ENCODE data around the gene MIPOL1.

Gene MIPOL1

DNA sequence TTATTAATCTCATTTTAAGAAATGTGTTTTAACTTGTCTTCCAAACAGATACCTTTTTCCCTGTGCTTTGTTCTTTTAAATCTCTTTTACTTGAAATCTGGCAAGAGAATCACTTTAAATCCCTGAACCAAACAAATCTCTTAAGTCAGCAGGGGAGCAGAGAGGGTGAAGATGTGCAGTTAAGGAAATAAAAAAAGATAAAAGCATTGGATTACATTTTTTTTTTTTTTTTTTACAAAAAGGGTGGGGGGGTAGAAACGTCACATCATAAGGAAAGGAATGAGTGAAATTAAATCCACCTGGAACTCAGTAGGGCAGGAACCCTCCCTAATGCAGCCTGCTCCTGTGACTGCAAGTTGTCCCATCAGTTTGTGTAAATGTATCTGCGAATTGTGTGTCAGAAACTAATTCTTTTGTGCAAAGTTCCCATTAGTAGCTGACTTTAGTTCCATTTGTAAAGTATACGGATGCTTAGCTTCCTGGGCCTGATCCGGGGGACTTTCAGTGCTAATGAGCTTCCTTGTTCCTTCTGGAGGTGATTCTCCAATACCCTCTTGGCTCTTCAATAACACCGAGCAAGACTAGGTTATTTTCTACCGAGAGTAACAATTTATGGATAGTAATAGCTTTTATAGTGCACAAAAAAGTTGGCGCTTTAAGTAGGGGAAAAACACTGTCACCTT, 399.2 kb downstream of the MIPOL1 start:
- Histone ChIP-seq H3K27me3 (ENCODE audit: low read length) (no peaks in the 10 kb centered on the region), H4K20me1 (ENCODE audit: low read depth, low read length) (no peaks in the 10 kb centered on the region), H3K79me2 (ENCODE audit: insufficient read depth, low read length) (no peaks in the 10 kb centered on the region), H3K9me2 (replicated peaks; ENCODE audit: insufficient read depth, low read length) (no peaks in the 10 kb centered on the region), H3K9ac (ENCODE audit: low read length) (no peak overlapping the region), H3K9me3 (ENCODE audit: insufficient read depth, low read length) (no peaks in the 10 kb centered on the region), H3F3A (ENCODE audit: insufficient read depth) (no peaks in the 10 kb centered on the region), H3K27ac (ENCODE audit: low read depth, low read length) (no peak overlapping the region), H3K4me2 (ENCODE audit: low read depth, low read length, poor library complexity, severe bottlenecking) (no peak overlapping the region), H3K4me3 (ENCODE audit: insufficient read depth, low read length, poor library complexity, severe bottlenecking) (no peak overlapping the region), H2AFZ (ENCODE audit: low read depth, low read length, severe bottlenecking) (no peak overlapping the region), H3K36me3 (ENCODE audit: low read length) (no peaks in the 10 kb centered on the region)
- TF ChIP-seq, protein P1, sequence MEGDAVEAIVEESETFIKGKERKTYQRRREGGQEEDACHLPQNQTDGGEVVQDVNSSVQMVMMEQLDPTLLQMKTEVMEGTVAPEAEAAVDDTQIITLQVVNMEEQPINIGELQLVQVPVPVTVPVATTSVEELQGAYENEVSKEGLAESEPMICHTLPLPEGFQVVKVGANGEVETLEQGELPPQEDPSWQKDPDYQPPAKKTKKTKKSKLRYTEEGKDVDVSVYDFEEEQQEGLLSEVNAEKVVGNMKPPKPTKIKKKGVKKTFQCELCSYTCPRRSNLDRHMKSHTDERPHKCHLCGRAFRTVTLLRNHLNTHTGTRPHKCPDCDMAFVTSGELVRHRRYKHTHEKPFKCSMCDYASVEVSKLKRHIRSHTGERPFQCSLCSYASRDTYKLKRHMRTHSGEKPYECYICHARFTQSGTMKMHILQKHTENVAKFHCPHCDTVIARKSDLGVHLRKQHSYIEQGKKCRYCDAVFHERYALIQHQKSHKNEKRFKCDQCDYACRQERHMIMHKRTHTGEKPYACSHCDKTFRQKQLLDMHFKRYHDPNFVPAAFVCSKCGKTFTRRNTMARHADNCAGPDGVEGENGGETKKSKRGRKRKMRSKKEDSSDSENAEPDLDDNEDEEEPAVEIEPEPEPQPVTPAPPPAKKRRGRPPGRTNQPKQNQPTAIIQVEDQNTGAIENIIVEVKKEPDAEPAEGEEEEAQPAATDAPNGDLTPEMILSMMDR (IDR thresholded peaks at IDR 0.05; ENCODE audit: insufficient read depth, low read length, poor library complexity, severe bottlenecking): no peak
- TF ChIP-seq EZH2phosphoT487 (conservative IDR thresholded peaks at IDR 0.05; ENCODE audit: low read length): no peak

DNA sequence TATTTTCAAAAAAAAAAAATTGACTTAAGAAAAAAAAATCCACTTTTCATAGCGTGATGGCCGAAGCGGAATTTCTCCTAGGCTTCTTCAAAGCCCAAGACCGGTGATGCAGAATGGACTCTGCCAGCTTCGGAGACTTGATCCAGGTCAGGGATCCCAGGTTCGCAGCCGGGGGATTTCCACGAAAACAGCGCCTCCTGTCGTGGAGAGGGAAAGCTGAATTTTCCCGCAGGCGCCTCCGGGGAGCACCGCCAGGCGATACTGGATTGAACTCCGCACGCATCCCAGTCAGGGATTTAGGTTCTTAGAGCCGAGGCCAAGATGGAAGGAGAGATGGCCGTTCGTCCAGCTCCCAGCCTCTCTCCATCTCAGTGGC, 399.8 kb downstream of the MIPOL1 start:
- Histone ChIP-seq H3K9me2 (replicated peaks; ENCODE audit: insufficient read depth, low read length) (no peaks in the 10 kb centered on the region), H3K9ac (ENCODE audit: low read length) (no peak overlapping the region), H3K36me3 (ENCODE audit: low read length) (no peaks in the 10 kb centered on the region), H3K9me3 (ENCODE audit: insufficient read depth, low read length) (no peaks in the 10 kb centered on the region), H3F3A (ENCODE audit: insufficient read depth) (no peaks in the 10 kb centered on the region), H2AFZ (ENCODE audit: low read depth, low read length, severe bottlenecking) (no peak overlapping the region), H4K20me1 (ENCODE audit: low read depth, low read length) (no peaks in the 10 kb centered on the region), H3K4me3 (ENCODE audit: insufficient read depth, low read length, poor library complexity, severe bottlenecking) (no peak overlapping the region), H3K27ac (ENCODE audit: low read depth, low read length) (no peak overlapping the region), H3K79me2 (ENCODE audit: insufficient read depth, low read length) (no peaks in the 10 kb centered on the region), H3K27me3 (ENCODE audit: low read length) (no peaks in the 10 kb centered on the region), H3K4me2 (ENCODE audit: low read depth, low read length, poor library complexity, severe bottlenecking) (no peak overlapping the region)
- no peak for TF ChIP-seq EZH2phosphoT487 (conservative IDR thresholded peaks at IDR 0.05; ENCODE audit: low read length)
- TF ChIP-seq, protein P1 (IDR thresholded peaks at IDR 0.05; ENCODE audit: insufficient read depth, low read length, poor library complexity, severe bottlenecking): no peak

DNA sequence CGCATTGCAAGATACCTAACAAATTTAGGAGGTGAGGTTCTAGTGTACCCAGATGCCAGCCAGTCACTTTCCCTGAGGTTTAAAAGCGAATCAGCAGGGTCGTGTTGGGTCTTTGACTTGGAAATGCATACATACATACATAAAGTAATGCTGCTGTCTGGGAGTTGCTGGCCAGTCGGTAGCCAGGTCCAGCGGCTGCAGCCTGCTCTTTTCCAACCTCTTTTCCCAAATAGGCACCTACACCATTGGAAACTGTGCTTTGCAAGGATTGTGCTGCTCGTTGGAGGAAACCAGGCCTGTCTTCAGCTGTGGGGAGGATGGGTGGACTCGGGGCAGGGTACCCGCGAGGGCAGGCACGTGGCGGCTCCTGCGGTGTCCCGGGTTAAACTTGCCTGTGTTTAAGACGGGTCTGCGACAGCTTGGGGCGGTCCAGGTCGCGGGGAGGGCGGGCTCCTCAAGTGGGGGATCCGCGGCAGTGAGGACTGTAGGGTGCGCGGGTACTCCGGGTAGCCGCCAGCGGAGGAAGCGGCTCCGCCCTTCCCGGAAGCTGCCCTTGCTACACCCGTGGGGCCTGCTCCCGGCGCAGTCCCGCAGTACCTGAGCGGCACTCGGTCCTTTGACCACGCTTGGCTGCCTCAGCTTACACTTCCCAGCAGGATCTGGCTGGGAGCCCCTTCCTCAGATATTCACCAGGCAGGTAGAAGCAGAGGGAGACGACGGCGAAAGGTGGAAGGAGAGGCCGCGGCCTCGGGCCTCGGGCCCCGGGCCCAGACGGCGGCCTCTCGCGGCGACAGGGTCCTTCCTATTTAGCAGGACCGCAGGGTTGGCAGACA, 400.4 kb downstream of the MIPOL1 start:
- no peak overlapping the region for H3K27ac ChIP-seq (ENCODE audit: low read depth, low read length)
- no peaks in the 10 kb centered on the region for H3K27me3 ChIP-seq (ENCODE audit: low read length)
- H3K36me3 ChIP-seq (ENCODE audit: low read length): no peaks in the 10 kb centered on the region
- no peak overlapping the region for H3K4me2 ChIP-seq (ENCODE audit: low read depth, low read length, poor library complexity, severe bottlenecking)
- H3K9ac ChIP-seq (ENCODE audit: low read length): no peak overlapping the region
- H3K9me2 ChIP-seq (replicated peaks; ENCODE audit: insufficient read depth, low read length): no peaks in the 10 kb centered on the region
- H4K20me1 ChIP-seq (ENCODE audit: low read depth, low read length): no peaks in the 10 kb centered on the region
- no peak overlapping the region for H2AFZ ChIP-seq (ENCODE audit: low read depth, low read length, severe bottlenecking)
- TF ChIP-seq, protein P1 (IDR thresholded peaks at IDR 0.05; ENCODE audit: insufficient read depth, low read length, poor library complexity, severe bottlenecking): no peak
- TF ChIP-seq EZH2phosphoT487 (conservative IDR thresholded peaks at IDR 0.05; ENCODE audit: low read length): no peak
- H3K9me3 ChIP-seq (ENCODE audit: insufficient read depth, low read length): no peaks in the 10 kb centered on the region
- H3K4me3 ChIP-seq (ENCODE audit: insufficient read depth, low read length, poor library complexity, severe bottlenecking): no peak overlapping the region
- no peaks in the 10 kb centered on the region for H3K79me2 ChIP-seq (ENCODE audit: insufficient read depth, low read length)
- H3F3A ChIP-seq (ENCODE audit: insufficient read depth): no peaks in the 10 kb centered on the region

All from SU-DHL-6 (cell line).